Ectodermal cell (in vitro differentiated cells): ENCODE data around the gene TMED7.

Experiments
- H3K27ac ChIP-seq: 2 replicates; pipeline ENCODE4 v1.7.0; 2013; ENCODE audit warnings: mild to moderate bottlenecking, low read depth, low read length; ENCODE audit not compliant: insufficient read depth, poor library complexity, severe bottlenecking
- H3K27me3 ChIP-seq: 2 replicates; pipeline ENCODE4 v1.7.0; 2013; ENCODE audit warnings: mild to moderate bottlenecking, low read length; ENCODE audit not compliant: insufficient read depth, control insufficient read depth, poor library complexity, severe bottlenecking
- H3K36me3 ChIP-seq: one replicate; pipeline ENCODE4 v1.7.0; 2013; ENCODE audit warnings: low read length; ENCODE audit not compliant: control insufficient read depth, insufficient read depth
- H3K4me1 ChIP-seq: one replicate; pipeline ENCODE4 v1.7.0; 2013; ENCODE audit warnings: low read length; ENCODE audit not compliant: control insufficient read depth, insufficient read depth
- H3K4me3 ChIP-seq: 2 replicates; pipeline ENCODE4 v1.7.0; 2013; ENCODE audit warnings: low read depth, low read length, control low read depth; ENCODE audit not compliant: insufficient read depth
- H3K9me3 ChIP-seq: 2 replicates; pipeline ENCODE4 v1.7.0; 2013; ENCODE audit warnings: mild to moderate bottlenecking, low read length, moderate library complexity; ENCODE audit not compliant: control insufficient read depth
- WGBS, 2 experiments: methylation state at CpG; one replicate each; pipeline ENCODE4 v1.1.7; 2013; ENCODE audit warnings: missing lambda C conversion rate in 2 of 2; 5-methylcytosine and 5-hydroxymethylcytosine counted together

TMED7 gene

GRCh38 chr5:115588640-115589039 lies 37.2 kb downstream of the TMED7 start:
- 89 to 93% methylated on average over 4 of the region's 4 CpGs for WGBS, 2 experiments
- Histone ChIP-seq H3K4me3 (no peak overlapping the region), H3K9me3 (no peaks in the 10 kb centered on the region)

GRCh38 chr5:115586525-115587146 lies 39.2 kb downstream of the TMED7 start:
- H3K27ac ChIP-seq: no peak overlapping the region
- WGBS, 2 experiments: 70 to 79% methylated on average over 4 to 5 of the region's 6 CpGs
- H3K36me3 ChIP-seq: no peaks in the 10 kb centered on the region
- H3K27me3 ChIP-seq: no peaks in the 10 kb centered on the region
- no peaks in the 10 kb centered on the region for H3K9me3 ChIP-seq
- no peaks in the 10 kb centered on the region for H3K4me1 ChIP-seq
- H3K4me3 ChIP-seq: no peak overlapping the region

More at GRCh38 chr5:115588640-115589039, 37.2 kb downstream of the TMED7 start:
- Histone ChIP-seq H3K27ac (no peak overlapping the region), H3K27me3 (no peaks in the 10 kb centered on the region), H3K4me1 (no peaks in the 10 kb centered on the region), H3K36me3 (no peaks in the 10 kb centered on the region)

GRCh38 chr5:115585265-115585664 lies 40.6 kb downstream of the TMED7 start:
- Histone ChIP-seq H3K27ac (no peak overlapping the region), H3K4me3 (no peak overlapping the region), H3K36me3 (no peaks in the 10 kb centered on the region), H3K27me3 (no peaks in the 10 kb centered on the region), H3K9me3 (no peaks in the 10 kb centered on the region), H3K4me1 (no peaks in the 10 kb centered on the region)
- 89 to 100% methylated on average over 1 of the region's 1 CpG for WGBS, 2 experiments

GRCh38 chr5:115584501-115584900 lies 41.3 kb downstream of the TMED7 start:
- Histone ChIP-seq H3K9me3 (no peaks in the 10 kb centered on the region), H3K4me3 (no peak overlapping the region), H3K27me3 (no peaks in the 10 kb centered on the region), H3K36me3 (no peaks in the 10 kb centered on the region), H3K27ac (no peak overlapping the region), H3K4me1 (no peaks in the 10 kb centered on the region)
- WGBS, 2 experiments: 95 to 100% methylated on average over 1 of the region's 1 CpG

GRCh38 chr5:115583474-115583873 lies 42.4 kb downstream of the TMED7 start:
- WGBS, 2 experiments: 70 to 82% methylated on average over 2 to 3 of the region's 3 CpGs
- H3K27ac ChIP-seq: no peak overlapping the region

GRCh38 chr5:115580941-115581340 lies 44.9 kb downstream of the TMED7 start:
- H3K4me3 ChIP-seq: no peak overlapping the region
- no peak overlapping the region for H3K27ac ChIP-seq
- WGBS, 2 experiments: 97 to 100% methylated on average over 1 of the region's 2 CpGs
- no peaks in the 10 kb centered on the region for H3K27me3 ChIP-seq
- H3K9me3 ChIP-seq: no peaks in the 10 kb centered on the region
- no peaks in the 10 kb centered on the region for H3K36me3 ChIP-seq
- H3K4me1 ChIP-seq: no peaks in the 10 kb centered on the region

More at GRCh38 chr5:115583474-115583873, 42.4 kb downstream of the TMED7 start:
- Histone ChIP-seq H3K9me3 (no peaks in the 10 kb centered on the region), H3K36me3 (no peaks in the 10 kb centered on the region), H3K4me3 (no peak overlapping the region), H3K4me1 (no peaks in the 10 kb centered on the region), H3K27me3 (no peaks in the 10 kb centered on the region)

- Histone ChIP-seq H3K27ac (no peak overlapping the region), H3K4me1 (no peaks in the 10 kb centered on the region), H3K4me3 (no peak overlapping the region), H3K36me3 (no peaks in the 10 kb centered on the region), H3K27me3 (no peaks in the 10 kb centered on the region), H3K9me3 (no peaks in the 10 kb centered on the region)
- WGBS, 2 experiments: 93 to 95% methylated on average over 6 of the region's 6 CpGs
Observed at GRCh38 chr5:115579747-115580173, 46.1 kb downstream of the TMED7 start.

GRCh38 chr5:115579216-115579615 lies 46.6 kb downstream of the TMED7 start:
- H3K9me3 ChIP-seq: no peaks in the 10 kb centered on the region
- H3K36me3 ChIP-seq: no peaks in the 10 kb centered on the region
- no peak overlapping the region for H3K27ac ChIP-seq
- no peaks in the 10 kb centered on the region for H3K27me3 ChIP-seq
- H3K4me1 ChIP-seq: no peaks in the 10 kb centered on the region
- no peak overlapping the region for H3K4me3 ChIP-seq
- WGBS, 2 experiments: 85 to 95% methylated on average over 1 to 3 of the region's 3 CpGs

- Histone ChIP-seq H3K9me3 (no peaks in the 10 kb centered on the region), H3K27ac (no peak overlapping the region), H3K36me3 (no peaks in the 10 kb centered on the region), H3K27me3 (no peaks in the 10 kb centered on the region), H3K4me1 (no peaks in the 10 kb centered on the region), H3K4me3 (no peak overlapping the region)
- 91 to 92% methylated on average over 2 to 3 of the region's 3 CpGs for WGBS, 2 experiments
Observed at GRCh38 chr5:115578657-115579056, 47.2 kb downstream of the TMED7 start.

GRCh38 chr5:115577741-115578140 lies 48.1 kb downstream of the TMED7 start:
- Histone ChIP-seq H3K9me3 (no peaks in the 10 kb centered on the region), H3K4me1 (no peaks in the 10 kb centered on the region), H3K27me3 (no peaks in the 10 kb centered on the region), H3K36me3 (no peaks in the 10 kb centered on the region), H3K4me3 (no peak overlapping the region), H3K27ac (no peak overlapping the region)
- 96% methylated on average over 5 of the region's 6 CpGs for WGBS, 2 experiments

GRCh38 chr5:115577329-115577728 lies 48.5 kb downstream of the TMED7 start:
- H3K27me3 ChIP-seq: no peaks in the 10 kb centered on the region
- no peak overlapping the region for H3K27ac ChIP-seq
- no peak overlapping the region for H3K4me3 ChIP-seq
- H3K4me1 ChIP-seq: no peaks in the 10 kb centered on the region
- no peaks in the 10 kb centered on the region for H3K36me3 ChIP-seq
- no peaks in the 10 kb centered on the region for H3K9me3 ChIP-seq
- 92 to 100% methylated on average over 2 of the region's 2 CpGs for WGBS, 2 experiments
